CD4-positive, alpha-beta T cell treated with Interleukin-15 for 4 hours (primary cell): ENCODE data around the gene PARD3B.

ENCODE experiments used
- DNase-seq: peaks from one replicate; pipeline ENCODE4 v3.0.0-alpha.2; 2020; ENCODE audit warnings: low spot score

PARD3B gene

DNA sequence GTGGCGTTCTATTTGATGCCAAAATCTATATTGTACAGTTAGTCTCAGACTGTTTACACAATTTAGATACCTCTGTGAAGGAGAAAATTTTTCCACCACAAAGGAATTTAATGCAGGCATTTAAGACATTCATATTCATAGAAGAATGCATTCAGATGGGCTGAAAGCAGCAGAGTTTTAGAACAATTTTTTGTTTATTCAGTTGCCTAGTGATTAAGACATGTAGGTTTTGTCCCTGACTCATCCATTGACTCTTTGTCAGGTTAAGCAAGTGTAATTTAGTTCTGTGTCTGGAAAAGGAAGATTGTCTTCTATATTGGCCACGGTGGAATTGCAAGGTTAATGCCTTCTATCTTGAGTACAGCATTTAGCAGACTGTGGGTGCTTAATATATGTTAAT lies 515.0 kb downstream of the PARD3B start:
- no peak for DNase-seq

- DNase-seq: no peak
Observed at GRCh38 chr2:205066081-205066480, 520.8 kb downstream of the PARD3B start.

- no peak for DNase-seq
Observed at GRCh38 chr2:205069928-205070327, 524.7 kb downstream of the PARD3B start.

DNA sequence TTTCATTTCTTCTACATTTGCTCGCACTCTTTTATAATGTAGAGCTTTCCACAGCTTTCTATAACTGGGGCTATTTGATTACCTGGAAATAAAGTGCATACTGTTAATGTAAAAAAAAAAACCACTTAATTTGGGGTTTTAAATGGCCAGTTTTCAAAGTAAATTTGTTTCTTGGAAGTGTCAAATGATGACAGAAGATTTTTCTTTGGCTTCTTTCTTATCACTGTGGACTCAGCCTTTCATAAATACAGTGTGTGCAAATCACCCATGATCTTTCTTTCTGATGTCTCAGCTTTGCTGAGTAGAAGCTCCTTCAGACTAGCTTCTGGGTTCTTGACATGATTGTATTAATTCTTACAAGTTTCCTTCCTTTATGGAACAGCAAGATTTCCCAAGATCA lies 525.6 kb downstream of the PARD3B start:
- DNase-seq: no peak

- no peak for DNase-seq
Observed at GRCh38 chr2:205073433-205074020, 528.3 kb downstream of the PARD3B start.

DNA sequence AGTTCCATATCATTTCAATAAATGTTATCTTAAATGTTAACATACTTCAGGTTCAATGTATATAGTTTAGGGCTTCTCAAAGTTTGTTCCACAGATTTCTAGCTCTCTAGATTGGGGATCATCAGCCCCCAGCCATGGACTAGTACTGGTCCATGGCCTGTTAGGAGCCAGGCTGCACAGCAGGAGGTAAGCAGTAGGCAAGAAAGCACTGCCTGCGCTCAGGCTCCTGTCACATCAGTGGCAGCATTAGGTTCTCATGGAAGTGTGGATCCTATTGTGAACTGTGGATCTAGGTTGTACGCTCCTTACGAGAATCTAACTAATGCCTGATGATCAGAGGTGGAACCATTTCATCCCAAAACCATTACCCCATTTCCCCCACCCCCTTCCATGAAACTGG lies 531.1 kb downstream of the PARD3B start:
- DNase-seq: no peak

DNA sequence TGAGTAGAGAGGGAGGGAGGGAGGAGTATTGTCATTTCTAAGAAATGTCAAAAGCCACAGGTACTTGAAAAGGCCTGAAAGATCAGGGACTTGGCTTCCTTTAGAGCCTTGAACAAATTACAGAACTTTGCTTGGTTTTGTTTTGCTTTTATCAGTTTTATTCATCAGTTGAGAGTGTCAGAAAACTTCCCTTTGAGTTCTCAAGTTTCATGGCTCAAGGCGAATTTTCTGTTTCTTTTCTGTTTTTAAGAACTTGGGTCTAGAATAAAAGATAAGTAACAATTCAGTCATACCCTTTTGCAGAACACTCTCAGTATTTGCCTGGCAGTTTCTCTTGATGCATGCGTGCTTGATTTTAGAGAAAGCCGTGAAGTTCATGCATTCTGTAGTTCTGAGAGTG lies 531.9 kb downstream of the PARD3B start:
- DNase-seq: peak; percentile 52

DNA sequence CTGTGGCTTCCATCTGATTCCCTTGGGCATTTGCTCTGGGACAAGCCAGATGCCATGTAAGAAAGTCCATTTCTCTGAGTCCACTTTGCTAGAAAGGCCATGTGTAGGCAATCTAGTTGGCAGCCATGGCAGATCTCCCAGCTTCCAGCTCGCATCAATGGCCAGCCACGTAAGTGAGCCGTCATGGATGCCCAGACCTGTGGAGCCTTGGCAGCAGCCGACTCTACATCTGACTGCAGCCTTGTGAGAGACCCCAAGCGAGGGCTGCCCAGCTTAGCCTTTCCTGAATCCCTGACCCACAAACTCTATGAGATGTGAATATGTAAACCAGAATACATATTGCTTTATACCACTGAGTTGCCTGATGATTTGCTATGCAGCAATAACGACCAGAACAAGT lies 533.5 kb downstream of the PARD3B start:
- no peak for DNase-seq

- DNase-seq: no peak
Observed at GRCh38 chr2:205079173-205079572, 533.9 kb downstream of the PARD3B start.

GRCh38 chr2:205086662-205087061 lies 541.4 kb downstream of the PARD3B start:
- DNase-seq: no peak

- DNase-seq: no peak
Observed at GRCh38 chr2:205087862-205088261, 542.6 kb downstream of the PARD3B start.

GRCh38 chr2:205089958-205090357 lies 544.7 kb downstream of the PARD3B start:
- no peak for DNase-seq

- no peak for DNase-seq
Observed at GRCh38 chr2:205091411-205091810, 546.1 kb downstream of the PARD3B start.

DNA sequence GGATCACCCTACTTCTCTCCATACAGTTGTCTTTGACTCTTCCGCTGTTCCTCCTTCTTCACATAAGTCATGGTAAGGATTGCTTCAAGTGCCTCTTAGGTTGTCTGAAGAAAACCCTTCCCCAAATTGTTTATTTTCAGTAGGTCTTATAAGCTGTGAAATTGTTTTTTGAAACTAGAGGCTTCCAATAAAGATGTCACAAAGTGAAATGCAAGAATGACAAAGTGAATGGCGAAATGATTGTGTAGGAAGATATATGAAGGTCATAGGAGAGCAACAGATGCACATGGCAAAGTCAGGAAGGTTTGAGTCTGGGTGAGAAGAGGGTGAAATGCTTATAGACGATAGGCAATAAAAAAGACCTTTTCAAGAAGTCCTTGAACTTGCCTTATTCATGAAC lies 548.8 kb downstream of the PARD3B start:
- DNase-seq: no peak

GRCh38 chr2:205103699-205104098 lies 558.4 kb downstream of the PARD3B start:
- DNase-seq: no peak

DNA sequence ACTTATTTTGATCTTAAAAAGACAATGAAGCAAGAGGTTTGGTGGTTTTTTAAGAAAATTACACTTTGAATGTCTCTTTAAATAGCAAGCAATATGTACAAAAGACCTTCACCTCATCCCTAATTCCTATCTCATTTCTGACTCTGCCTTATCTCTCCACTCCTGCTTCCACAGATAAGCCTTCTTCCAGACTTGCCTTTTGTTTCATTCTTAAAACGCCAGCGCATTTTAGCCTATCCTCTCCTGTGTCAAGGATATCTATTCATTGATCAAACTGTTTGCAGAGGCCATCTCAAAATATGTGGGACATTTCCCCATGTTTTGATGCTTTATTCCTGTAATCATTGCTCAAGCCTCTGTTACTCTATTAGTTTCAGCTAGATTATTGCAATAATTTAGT lies 562.5 kb downstream of the PARD3B start:
- DNase-seq: no peak

GRCh38 chr2:205115511-205115910 lies 570.2 kb downstream of the PARD3B start:
- DNase-seq: no peak

- no peak for DNase-seq
Observed at GRCh38 chr2:205117125-205117524, 571.9 kb downstream of the PARD3B start.

DNA sequence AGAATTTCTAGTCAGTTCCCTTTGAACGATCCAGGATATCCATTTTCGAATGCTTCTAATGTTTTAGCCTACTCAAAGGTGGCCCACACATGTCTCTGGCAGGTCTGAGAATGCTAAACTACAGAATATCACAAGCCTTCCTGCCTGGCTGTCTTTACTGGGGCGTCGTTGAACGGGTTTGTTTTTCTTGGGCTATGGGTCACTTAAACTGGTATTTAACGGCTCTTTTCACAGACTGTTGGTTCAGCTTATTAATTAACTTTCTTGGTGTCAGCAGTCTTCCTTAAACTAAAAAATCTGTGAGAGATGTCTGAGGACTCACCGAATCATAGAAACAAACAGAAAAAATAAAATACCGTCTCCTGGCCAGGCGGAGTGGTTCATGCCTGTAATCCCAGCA lies 573.9 kb downstream of the PARD3B start:
- no peak for DNase-seq

DNA sequence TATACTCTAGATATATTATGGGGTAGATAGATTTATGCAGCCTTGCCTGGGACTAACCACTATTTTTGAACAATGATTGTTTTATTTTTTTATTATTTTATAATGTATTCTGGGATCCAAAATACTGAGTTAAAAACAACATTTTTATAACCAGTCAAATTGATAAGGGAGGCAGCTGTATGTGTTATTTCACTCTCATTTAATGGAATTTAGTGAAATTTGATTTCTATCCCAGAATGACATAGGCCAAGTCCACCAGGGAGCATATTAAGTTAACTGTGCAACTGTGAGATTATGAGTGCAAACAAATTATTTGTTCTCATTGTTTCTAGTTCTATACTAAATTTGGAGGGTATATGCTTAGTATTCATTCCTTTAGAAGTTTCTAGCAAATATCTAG lies 583.5 kb downstream of the PARD3B start:
- no peak for DNase-seq

- DNase-seq: no peak
Observed at GRCh38 chr2:205129531-205129930, 584.3 kb downstream of the PARD3B start.

- DNase-seq: peak; percentile 4
Observed at GRCh38 chr2:205130111-205130829, 585.0 kb downstream of the PARD3B start.

- no peak for DNase-seq
Observed at GRCh38 chr2:205133544-205133943, 588.3 kb downstream of the PARD3B start.

DNA sequence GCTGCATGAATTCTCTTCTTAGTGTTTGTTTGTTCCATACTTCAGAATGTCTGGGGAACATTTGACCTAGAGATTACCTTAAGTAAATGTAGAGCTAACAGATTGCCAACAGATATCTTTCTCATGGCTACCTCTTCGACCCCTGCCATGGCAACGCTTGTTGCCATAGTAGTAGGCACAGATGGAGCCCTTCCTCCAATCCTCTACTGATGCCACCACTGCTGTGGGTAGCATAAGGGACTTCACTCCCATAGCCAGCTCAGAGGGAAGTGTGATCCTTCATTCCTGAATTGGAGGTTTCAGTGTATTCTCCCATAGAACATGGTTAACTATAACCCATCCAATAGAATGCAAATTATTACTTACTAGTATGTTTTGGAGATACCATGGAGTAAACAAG lies 593.5 kb downstream of the PARD3B start:
- DNase-seq: no peak
